Measurements from ENCODE around the gene PKD2.

PKD2 gene

GRCh38 chr4:88090898-88091297 lies 83.5 kb downstream of the PKD2 start:
- Histone ChIP-seq H3F3A (ENCODE audit: insufficient read depth, low read length) (no peaks in the 10 kb centered on the region), H3K9me3 (replicated peaks; ENCODE audit: insufficient read depth, low read length) (no peaks in the 10 kb centered on the region), H3K9ac (ENCODE audit: low read length) (no peak overlapping the region), H3K27me3 (replicated peaks; ENCODE audit: insufficient read depth, low read length) (no peaks in the 10 kb centered on the region), H3K4me3 (ENCODE audit: low read length) (no peak overlapping the region), H4K20me1 (ENCODE audit: insufficient read depth, low read length) (no peaks in the 10 kb centered on the region), H3K4me1 (ENCODE audit: low read length) (peaks cover 19% of the 10 kb centered on the region), H3K4me2 (ENCODE audit: low read depth, low read length) (peak overlapping the region; percentile 33), H2AFZ (ENCODE audit: low read length) (0 out of 2 replicates have a peak overlapping the region, but pooled peaks have one; percentile 18), H3K36me3 (replicated peaks; ENCODE audit: insufficient read depth, low read length) (no peaks in the 10 kb centered on the region), H3K79me2 (ENCODE audit: low read length) (no peaks in the 10 kb centered on the region), H3K9me2 (replicated peaks; ENCODE audit: insufficient read depth, low read length) (no peaks in the 10 kb centered on the region), H3K27ac (ENCODE audit: low read length) (peak overlapping the region; percentile 16; the same call in 1 of the 2 replicates)
- DNase-seq: peak; percentile 48
- TF ChIP-seq EZH2phosphoT487 (IDR thresholded peaks at IDR 0.05; ENCODE audit: low read length): no peak
- no peak for TF ChIP-seq EZH2 (optimal IDR thresholded peaks at IDR 0.05; ENCODE audit: low read depth, low read length)
- TF ChIP-seq CTCF (IDR thresholded peaks at IDR 0.05; ENCODE audit: low read length): no peak

GRCh38 chr4:88091378-88091777 lies 83.9 kb downstream of the PKD2 start:
- no peak for DNase-seq
- Histone ChIP-seq H3K9me3 (replicated peaks; ENCODE audit: insufficient read depth, low read length) (no peaks in the 10 kb centered on the region), H3K4me3 (ENCODE audit: low read length) (no peak overlapping the region), H4K20me1 (ENCODE audit: insufficient read depth, low read length) (no peaks in the 10 kb centered on the region), H3K27ac (ENCODE audit: low read length) (peak overlapping the region; percentile 16; the same call in 1 of the 2 replicates), H3K36me3 (replicated peaks; ENCODE audit: insufficient read depth, low read length) (no peaks in the 10 kb centered on the region), H3F3A (ENCODE audit: insufficient read depth, low read length) (no peaks in the 10 kb centered on the region), H3K27me3 (replicated peaks; ENCODE audit: insufficient read depth, low read length) (no peaks in the 10 kb centered on the region), H3K4me2 (ENCODE audit: low read depth, low read length) (peak overlapping the region; percentile 33; the same call in 1 of the 2 replicates), H2AFZ (ENCODE audit: low read length) (0 out of 2 replicates have a peak overlapping the region, but pooled peaks have one; percentile 18), H3K9me2 (replicated peaks; ENCODE audit: insufficient read depth, low read length) (no peaks in the 10 kb centered on the region), H3K9ac (ENCODE audit: low read length) (no peak overlapping the region), H3K4me1 (ENCODE audit: low read length) (peaks cover 21% of the 10 kb centered on the region), H3K79me2 (ENCODE audit: low read length) (no peaks in the 10 kb centered on the region)
- TF ChIP-seq EZH2 (optimal IDR thresholded peaks at IDR 0.05; ENCODE audit: low read depth, low read length) (no peak), EZH2phosphoT487 (IDR thresholded peaks at IDR 0.05; ENCODE audit: low read length) (no peak), CTCF (IDR thresholded peaks at IDR 0.05; ENCODE audit: low read length) (no peak)

- peaks cover 5% of the 10 kb centered on the region; the same call in 1 of the 2 replicates for H3F3A ChIP-seq (ENCODE audit: insufficient read depth, low read length)
- H3K4me1 ChIP-seq (ENCODE audit: low read length): peaks cover 39% of the 10 kb centered on the region
- no peaks in the 10 kb centered on the region for H4K20me1 ChIP-seq (ENCODE audit: insufficient read depth, low read length)
- no peaks in the 10 kb centered on the region for H3K9me3 ChIP-seq (replicated peaks; ENCODE audit: insufficient read depth, low read length)
- H3K9me2 ChIP-seq (replicated peaks; ENCODE audit: insufficient read depth, low read length): no peaks in the 10 kb centered on the region
- no peak overlapping the region for H3K27ac ChIP-seq (ENCODE audit: low read length)
- H3K4me2 ChIP-seq (ENCODE audit: low read depth, low read length): no peak overlapping the region
- no peaks in the 10 kb centered on the region for H3K79me2 ChIP-seq (ENCODE audit: low read length)
- no peaks in the 10 kb centered on the region for H3K36me3 ChIP-seq (replicated peaks; ENCODE audit: insufficient read depth, low read length)
- H3K4me3 ChIP-seq (ENCODE audit: low read length): no peak overlapping the region
- no peak overlapping the region for H3K9ac ChIP-seq (ENCODE audit: low read length)
- H3K27me3 ChIP-seq (replicated peaks; ENCODE audit: insufficient read depth, low read length): no peaks in the 10 kb centered on the region
- H2AFZ ChIP-seq (ENCODE audit: low read length): no peak overlapping the region
- TF ChIP-seq CTCF (IDR thresholded peaks at IDR 0.05; ENCODE audit: low read length) (no peak), EZH2 (optimal IDR thresholded peaks at IDR 0.05; ENCODE audit: low read depth, low read length) (no peak), EZH2phosphoT487 (IDR thresholded peaks at IDR 0.05; ENCODE audit: low read length) (no peak)
- DNase-seq: no peak
Observed at GRCh38 chr4:88093874-88094273, 86.4 kb downstream of the PKD2 start.

All from MM.1S (cell line).